Measurements from ENCODE around the gene TRMT10B.
"Not testable (repeated sequence)": the region's sequence is repeated elsewhere in the genome, so short reads cannot be mapped to it uniquely, and the experiment has no call there.

- TF ChIP-seq, protein P1, sequence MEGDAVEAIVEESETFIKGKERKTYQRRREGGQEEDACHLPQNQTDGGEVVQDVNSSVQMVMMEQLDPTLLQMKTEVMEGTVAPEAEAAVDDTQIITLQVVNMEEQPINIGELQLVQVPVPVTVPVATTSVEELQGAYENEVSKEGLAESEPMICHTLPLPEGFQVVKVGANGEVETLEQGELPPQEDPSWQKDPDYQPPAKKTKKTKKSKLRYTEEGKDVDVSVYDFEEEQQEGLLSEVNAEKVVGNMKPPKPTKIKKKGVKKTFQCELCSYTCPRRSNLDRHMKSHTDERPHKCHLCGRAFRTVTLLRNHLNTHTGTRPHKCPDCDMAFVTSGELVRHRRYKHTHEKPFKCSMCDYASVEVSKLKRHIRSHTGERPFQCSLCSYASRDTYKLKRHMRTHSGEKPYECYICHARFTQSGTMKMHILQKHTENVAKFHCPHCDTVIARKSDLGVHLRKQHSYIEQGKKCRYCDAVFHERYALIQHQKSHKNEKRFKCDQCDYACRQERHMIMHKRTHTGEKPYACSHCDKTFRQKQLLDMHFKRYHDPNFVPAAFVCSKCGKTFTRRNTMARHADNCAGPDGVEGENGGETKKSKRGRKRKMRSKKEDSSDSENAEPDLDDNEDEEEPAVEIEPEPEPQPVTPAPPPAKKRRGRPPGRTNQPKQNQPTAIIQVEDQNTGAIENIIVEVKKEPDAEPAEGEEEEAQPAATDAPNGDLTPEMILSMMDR (IDR thresholded peaks at IDR 0.05) = not testable (repeated sequence)
- not testable (repeated sequence) for TF ChIP-seq POLR2A, POLR2AphosphoS5, EP300 (IDR thresholded peaks at IDR 0.05)
Observed at GRCh38 chr9:37825174-37825573, 71.6 kb downstream of the TRMT10B start.
